HEK293 (cell line): ENCODE measurements around the gene BCAS3.
A peak's percentile ranks its signal among the peaks of the same experiment; 100 is the strongest.
"Not testable (repeated sequence)": the region's sequence is repeated elsewhere in the genome, so short reads cannot be mapped to it uniquely, and the experiment has no call there.

Source experiments
- CTCF ChIA-PET: fragments of 350-600 bp; formaldehyde crosslinking; extraction: SDS; loops from one replicate; lab custom pipeline; 2021; ENCODE audit warnings: antibody characterized with exemption; lab: Yijun Ruan, JAX
- POLR2A ChIA-PET: fragments of 300-600 bp; formaldehyde crosslinking; extraction: SDS; loops from one replicate; lab custom pipeline; 2020; ENCODE audit warnings: antibody characterized with exemption, inconsistent platforms; lab: Yijun Ruan, JAX
- H3K27ac ChIP-seq: fragments of 200-500 bp; sonication (Bioruptor generic); 2 replicates; pipeline ENCODE4 v1.5.1; 2014; ENCODE audit warnings: low read depth, low read length, control low read depth, inconsistent platforms; ENCODE audit errors: extremely low read depth
- H3K36me3 ChIP-seq, 2 experiments: fragments of 200-500 bp in 1 of 2; sonication (Bioruptor generic) in 1 of 2; 1 replicate in 1 of 2; 2 replicates in 1 of 2; pipeline ENCODE4 v1.5.1; 2014 to 2017; ENCODE audit warnings: inconsistent platforms in 2 of 2, low read length in 2 of 2; ENCODE audit not compliant: control insufficient read depth in 2 of 2, insufficient read depth in 1 of 2
- H3K4me1 ChIP-seq: fragments of 200-500 bp; sonication (Bioruptor generic); 2 replicates; pipeline ENCODE4 v1.5.1; 2014; ENCODE audit warnings: mild to moderate bottlenecking, low read length, inconsistent platforms; ENCODE audit not compliant: control insufficient read depth, insufficient read depth
- H3K4me3 ChIP-seq: 2 replicates; pipeline ENCODE4 v1.5.1; 2011; ENCODE audit warnings: low read depth, mild to moderate bottlenecking, control low read depth, low read length, moderate library complexity
- H3K9me3 ChIP-seq: fragments of 200-500 bp; sonication (Bioruptor generic); 2 replicates; pipeline ENCODE4 v1.5.1; 2014; ENCODE audit warnings: low read depth, low read length, inconsistent platforms; ENCODE audit not compliant: control insufficient read depth, insufficient read depth
- KLF16 ChIP-seq: fragments of 450-650 bp; formaldehyde crosslinking; IDR thresholded peaks from 2 replicates; pipeline ENCODE4 v1.5.1; 2017; ENCODE audit warnings: missing biosample characterization, missing genetic modification characterization
- ZNF10 ChIP-seq: fragments of 450-650 bp; formaldehyde crosslinking; IDR thresholded peaks from 2 replicates; pipeline ENCODE4 v1.5.1; 2017; ENCODE audit warnings: missing biosample characterization, missing genetic modification characterization
- ZNF146 ChIP-seq: fragments of 450-650 bp; formaldehyde crosslinking; IDR thresholded peaks from 2 replicates; pipeline ENCODE4 v1.5.1; 2016; ENCODE audit warnings: missing biosample characterization, missing genetic modification characterization
- ZNF157 ChIP-seq: fragments of 450-650 bp; formaldehyde crosslinking; IDR thresholded peaks from 2 replicates; pipeline ENCODE4 v1.5.1; 2016; ENCODE audit warnings: missing biosample characterization, missing genetic modification characterization
- ZNF211 ChIP-seq: fragments of 450-650 bp; formaldehyde crosslinking; IDR thresholded peaks from 2 replicates; pipeline ENCODE4 v1.5.1; 2016; ENCODE audit warnings: low read depth, missing biosample characterization, missing genetic modification characterization
- ZNF223 ChIP-seq: fragments of 450-650 bp; formaldehyde crosslinking; IDR thresholded peaks from 2 replicates; pipeline ENCODE4 v1.5.1; 2016; ENCODE audit warnings: missing biosample characterization, missing genetic modification characterization
- ZNF239 ChIP-seq: fragments of 450-650 bp; formaldehyde crosslinking; IDR thresholded peaks from 2 replicates; pipeline ENCODE4 v1.5.1; 2016; ENCODE audit warnings: missing biosample characterization, missing genetic modification characterization
- ZNF274 ChIP-seq, 2 experiments: fragments of 200-500 bp in 1 of 2; fragments of 450-650 bp in 1 of 2; sonication (Bioruptor generic) in 1 of 2; formaldehyde crosslinking in 1 of 2; IDR thresholded peaks; 2 replicates each; pipeline versions ENCODE4 v1.5.1 to v1.6.1; 2014 to 2016; ENCODE audit warnings: borderline replicate concordance in 1 of 2, inconsistent platforms in 1 of 2, low read length in 1 of 2, missing biosample characterization in 1 of 2, missing genetic modification characterization in 1 of 2
- ZNF280C ChIP-seq: fragments of 450-650 bp; formaldehyde crosslinking; IDR thresholded peaks from 2 replicates; pipeline ENCODE4 v1.5.1; 2016; ENCODE audit warnings: missing biosample characterization, missing genetic modification characterization
- ZNF404 ChIP-seq: fragments of 450-650 bp; formaldehyde crosslinking; IDR thresholded peaks from 2 replicates; pipeline ENCODE4 v1.5.1; 2017; ENCODE audit warnings: missing biosample characterization, missing genetic modification characterization
- ZNF529 ChIP-seq: fragments of 450-650 bp; formaldehyde crosslinking; IDR thresholded peaks from 2 replicates; pipeline ENCODE4 v1.5.1; 2017; ENCODE audit warnings: missing genetic modification characterization, missing biosample characterization; ENCODE audit not compliant: insufficient replicate concordance
- ZNF585B ChIP-seq: fragments of 450-650 bp; formaldehyde crosslinking; IDR thresholded peaks from 2 replicates; pipeline ENCODE4 v1.5.1; 2016; ENCODE audit warnings: missing biosample characterization, missing genetic modification characterization
- ZNF610 ChIP-seq: fragments of 450-650 bp; formaldehyde crosslinking; IDR thresholded peaks from 2 replicates; pipeline ENCODE4 v1.5.1; 2016; ENCODE audit warnings: missing biosample characterization, missing genetic modification characterization, borderline replicate concordance
- ZNF664 ChIP-seq: fragments of 450-650 bp; formaldehyde crosslinking; IDR thresholded peaks from 2 replicates; pipeline ENCODE4 v1.5.1; 2016; ENCODE audit warnings: missing biosample characterization, missing genetic modification characterization
- TF ChIP-seq, protein P1 (sequence below): IDR thresholded peaks from 2 replicates; pipeline ENCODE4 v1.6.1; 2011; ENCODE audit warnings: mild to moderate bottlenecking, low read depth, low read length, borderline replicate concordance
- TF ChIP-seq, protein P2 (sequence below): fragments of 450-650 bp; formaldehyde crosslinking; IDR thresholded peaks from 2 replicates; pipeline ENCODE4 v1.5.1; 2016; ENCODE audit warnings: missing biosample characterization, missing genetic modification characterization
- TF ChIP-seq, protein P3 (sequence below): fragments of 450-650 bp; formaldehyde crosslinking; IDR thresholded peaks from 2 replicates; pipeline ENCODE4 v1.5.1; 2016; ENCODE audit warnings: missing biosample characterization, missing genetic modification characterization
- TF ChIP-seq, protein P4 (sequence below): fragments of 450-650 bp; formaldehyde crosslinking; IDR thresholded peaks from 2 replicates; pipeline ENCODE4; 2016; ENCODE audit warnings: missing biosample characterization, missing genetic modification characterization
- TF ChIP-seq, protein P5 (sequence below): fragments of 450-650 bp; formaldehyde crosslinking; IDR thresholded peaks from 2 replicates; pipeline ENCODE4 v1.5.1; 2016; ENCODE audit warnings: missing biosample characterization, missing genetic modification characterization

The BCAS3 gene

GRCh38 chr17:61005358-61005757 is 327.7 kb downstream of the BCAS3 start:
- no peaks in the 10 kb centered on the region for H3K36me3 ChIP-seq
- TF ChIP-seq, protein P1, sequence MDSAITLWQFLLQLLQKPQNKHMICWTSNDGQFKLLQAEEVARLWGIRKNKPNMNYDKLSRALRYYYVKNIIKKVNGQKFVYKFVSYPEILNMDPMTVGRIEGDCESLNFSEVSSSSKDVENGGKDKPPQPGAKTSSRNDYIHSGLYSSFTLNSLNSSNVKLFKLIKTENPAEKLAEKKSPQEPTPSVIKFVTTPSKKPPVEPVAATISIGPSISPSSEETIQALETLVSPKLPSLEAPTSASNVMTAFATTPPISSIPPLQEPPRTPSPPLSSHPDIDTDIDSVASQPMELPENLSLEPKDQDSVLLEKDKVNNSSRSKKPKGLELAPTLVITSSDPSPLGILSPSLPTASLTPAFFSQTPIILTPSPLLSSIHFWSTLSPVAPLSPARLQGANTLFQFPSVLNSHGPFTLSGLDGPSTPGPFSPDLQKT = no peak
- TF ChIP-seq ZNF610 (tag by site-specific recombination) = no peak
- no peak for TF ChIP-seq ZNF529 (tag by site-specific recombination)
- no peak for TF ChIP-seq ZNF157 (tag by site-specific recombination)
- TF ChIP-seq ZNF280C (tag by site-specific recombination) = no peak
- TF ChIP-seq ZNF10 = no peak
- TF ChIP-seq ZNF404 (tag by site-specific recombination) = no peak
- TF ChIP-seq, protein P2, sequence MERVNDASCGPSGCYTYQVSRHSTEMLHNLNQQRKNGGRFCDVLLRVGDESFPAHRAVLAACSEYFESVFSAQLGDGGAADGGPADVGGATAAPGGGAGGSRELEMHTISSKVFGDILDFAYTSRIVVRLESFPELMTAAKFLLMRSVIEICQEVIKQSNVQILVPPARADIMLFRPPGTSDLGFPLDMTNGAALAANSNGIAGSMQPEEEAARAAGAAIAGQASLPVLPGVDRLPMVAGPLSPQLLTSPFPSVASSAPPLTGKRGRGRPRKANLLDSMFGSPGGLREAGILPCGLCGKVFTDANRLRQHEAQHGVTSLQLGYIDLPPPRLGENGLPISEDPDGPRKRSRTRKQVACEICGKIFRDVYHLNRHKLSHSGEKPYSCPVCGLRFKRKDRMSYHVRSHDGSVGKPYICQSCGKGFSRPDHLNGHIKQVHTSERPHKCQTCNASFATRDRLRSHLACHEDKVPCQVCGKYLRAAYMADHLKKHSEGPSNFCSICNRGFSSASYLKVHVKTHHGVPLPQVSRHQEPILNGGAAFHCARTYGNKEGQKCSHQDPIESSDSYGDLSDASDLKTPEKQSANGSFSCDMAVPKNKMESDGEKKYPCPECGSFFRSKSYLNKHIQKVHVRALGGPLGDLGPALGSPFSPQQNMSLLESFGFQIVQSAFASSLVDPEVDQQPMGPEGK = no peak
- no peak overlapping the region for H3K4me3 ChIP-seq
- peaks cover 12% of the 10 kb centered on the region for H3K4me1 ChIP-seq
- no peaks in the 10 kb centered on the region for H3K9me3 ChIP-seq
- no peak overlapping the region for H3K27ac ChIP-seq
- ChIA-PET CTCF (interaction anchor here (0.9 kb wide), 1 partner anchor 384 kb away, joined by 5 read pairs; no protein-coding TSS in a partner anchor), POLR2A (no interaction called here)

DNA sequence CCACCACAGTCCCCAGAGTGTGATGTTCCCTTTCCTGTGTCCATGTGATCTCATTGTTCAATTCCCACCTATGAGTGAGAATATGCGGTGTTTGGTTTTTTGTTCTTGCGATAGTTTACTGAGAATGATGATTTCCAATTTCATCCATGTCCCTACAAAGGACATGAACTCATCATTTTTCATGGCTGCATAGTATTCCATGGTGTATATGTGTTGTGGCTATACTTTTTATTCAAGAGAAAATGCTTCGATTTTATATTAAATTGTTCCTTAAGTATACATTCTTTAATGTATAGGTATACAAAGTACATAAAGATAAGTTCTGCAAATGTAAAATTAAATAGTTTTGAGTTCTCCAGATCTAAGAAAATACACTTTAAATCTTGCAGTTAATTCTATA is 328.3 kb downstream of the BCAS3 start:
- H3K9me3 ChIP-seq, H3K4me3 ChIP-seq, H3K36me3 ChIP-seq, H3K27ac ChIP-seq, POLR2A ChIA-PET, CTCF ChIA-PET: not testable (repeated sequence)
- TF ChIP-seq, protein P3, sequence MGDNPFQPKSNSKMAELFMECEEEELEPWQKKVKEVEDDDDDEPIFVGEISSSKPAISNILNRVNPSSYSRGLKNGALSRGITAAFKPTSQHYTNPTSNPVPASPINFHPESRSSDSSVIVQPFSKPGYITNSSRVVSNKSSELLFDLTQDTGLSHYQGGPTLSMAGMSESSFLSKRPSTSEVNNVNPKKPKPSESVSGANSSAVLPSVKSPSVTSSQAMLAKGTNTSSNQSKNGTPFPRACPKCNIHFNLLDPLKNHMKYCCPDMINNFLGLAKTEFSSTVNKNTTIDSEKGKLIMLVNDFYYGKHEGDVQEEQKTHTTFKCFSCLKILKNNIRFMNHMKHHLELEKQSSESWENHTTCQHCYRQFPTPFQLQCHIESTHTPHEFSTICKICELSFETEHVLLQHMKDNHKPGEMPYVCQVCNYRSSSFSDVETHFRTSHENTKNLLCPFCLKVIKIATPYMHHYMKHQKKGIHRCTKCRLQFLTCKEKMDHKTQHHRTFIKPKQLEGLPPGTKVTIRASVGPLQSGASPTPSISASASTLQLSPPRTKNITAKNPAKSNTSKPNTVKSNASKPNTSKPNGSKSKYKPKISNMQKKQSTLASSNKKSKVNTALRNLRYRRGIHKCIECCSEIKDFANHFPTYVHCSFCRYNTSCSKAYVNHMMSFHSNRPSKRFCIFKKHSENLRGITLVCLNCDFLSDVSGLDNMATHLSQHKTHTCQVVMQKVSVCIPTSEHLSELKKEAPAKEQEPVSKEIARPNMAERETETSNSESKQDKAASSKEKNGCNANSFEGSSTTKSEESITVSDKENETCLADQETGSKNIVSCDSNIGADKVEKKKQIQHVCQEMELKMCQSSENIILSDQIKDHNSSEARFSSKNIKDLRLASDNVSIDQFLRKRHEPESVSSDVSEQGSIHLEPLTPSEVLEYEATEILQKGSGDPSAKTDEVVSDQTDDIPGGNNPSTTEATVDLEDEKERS = 0 out of 2 replicates have a peak, but pooled peaks have one; percentile 25
- peak; percentile 98 for TF ChIP-seq ZNF146 (tag by site-specific recombination)
- H3K4me1 ChIP-seq = peaks cover 12% of the 10 kb centered on the region

DNA sequence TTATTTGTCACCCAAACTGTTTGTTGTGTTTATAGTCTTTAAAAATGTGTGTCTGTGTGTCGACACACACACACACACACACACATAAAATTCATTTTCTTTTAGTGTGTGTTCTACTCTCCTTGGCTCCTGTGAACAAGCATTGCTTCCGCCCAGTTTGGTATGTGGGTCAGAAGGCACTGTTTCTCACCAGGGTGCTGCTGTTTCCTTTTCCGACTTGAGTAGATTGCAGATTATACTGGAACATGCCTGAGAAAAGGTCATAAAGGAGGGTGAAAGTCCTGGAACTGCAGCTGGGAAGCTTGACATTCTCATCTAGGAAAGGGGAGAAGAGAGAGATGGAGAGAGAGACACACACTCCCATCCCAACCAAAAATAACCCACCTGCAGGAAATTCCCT is 330.3 kb downstream of the BCAS3 start:
- H3K4me1 ChIP-seq = peaks cover 10% of the 10 kb centered on the region
- no peaks in the 10 kb centered on the region for H3K36me3 ChIP-seq
- H3K9me3 ChIP-seq = no peaks in the 10 kb centered on the region
- ChIA-PET POLR2A (interaction anchor here (0.7 kb wide), 1 partner anchor 166 kb away, joined by 3 read pairs; no protein-coding TSS in a partner anchor), CTCF (interaction anchor here (0.7 to 2.3 kb wide), 4 partner anchors 11 to 401 kb away, joined by 3 to 9 read pairs (median 6); no protein-coding TSS in a partner anchor)
- no peak overlapping the region for H3K4me3 ChIP-seq
- no peak overlapping the region for H3K27ac ChIP-seq
- no peak for TF ChIP-seq ZNF211 (tag by site-specific recombination)
- TF ChIP-seq ZNF223 (tag by site-specific recombination) = no peak
- no peak for TF ChIP-seq ZNF664 (tag by site-specific recombination)
- no peak for TF ChIP-seq ZNF585B (tag by site-specific recombination)
- no peak for TF ChIP-seq ZNF239
- TF ChIP-seq, protein P4, sequence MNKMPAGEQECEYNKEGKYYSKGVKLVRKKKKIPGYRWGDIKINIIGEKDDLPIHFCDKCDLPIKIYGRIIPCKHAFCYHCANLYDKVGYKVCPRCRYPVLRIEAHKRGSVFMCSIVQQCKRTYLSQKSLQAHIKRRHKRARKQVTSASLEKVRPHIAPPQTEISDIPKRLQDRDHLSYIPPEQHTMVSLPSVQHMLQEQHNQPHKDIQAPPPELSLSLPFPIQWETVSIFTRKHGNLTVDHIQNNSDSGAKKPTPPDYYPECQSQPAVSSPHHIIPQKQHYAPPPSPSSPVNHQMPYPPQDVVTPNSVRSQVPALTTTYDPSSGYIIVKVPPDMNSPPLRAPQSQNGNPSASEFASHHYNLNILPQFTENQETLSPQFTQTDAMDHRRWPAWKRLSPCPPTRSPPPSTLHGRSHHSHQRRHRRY (tag by site-specific recombination) = no peak
- no peak for TF ChIP-seq ZNF274 (IDR thresholded peaks at IDR 0.05; ENCODE audit: low read length)
- no peak for TF ChIP-seq ZNF274 (tag by site-specific recombination; IDR thresholded peaks at IDR 0.05; ENCODE audit: borderline replicate concordance)
- no peak for TF ChIP-seq KLF16 (tag by site-specific recombination)
- TF ChIP-seq, protein P5, sequence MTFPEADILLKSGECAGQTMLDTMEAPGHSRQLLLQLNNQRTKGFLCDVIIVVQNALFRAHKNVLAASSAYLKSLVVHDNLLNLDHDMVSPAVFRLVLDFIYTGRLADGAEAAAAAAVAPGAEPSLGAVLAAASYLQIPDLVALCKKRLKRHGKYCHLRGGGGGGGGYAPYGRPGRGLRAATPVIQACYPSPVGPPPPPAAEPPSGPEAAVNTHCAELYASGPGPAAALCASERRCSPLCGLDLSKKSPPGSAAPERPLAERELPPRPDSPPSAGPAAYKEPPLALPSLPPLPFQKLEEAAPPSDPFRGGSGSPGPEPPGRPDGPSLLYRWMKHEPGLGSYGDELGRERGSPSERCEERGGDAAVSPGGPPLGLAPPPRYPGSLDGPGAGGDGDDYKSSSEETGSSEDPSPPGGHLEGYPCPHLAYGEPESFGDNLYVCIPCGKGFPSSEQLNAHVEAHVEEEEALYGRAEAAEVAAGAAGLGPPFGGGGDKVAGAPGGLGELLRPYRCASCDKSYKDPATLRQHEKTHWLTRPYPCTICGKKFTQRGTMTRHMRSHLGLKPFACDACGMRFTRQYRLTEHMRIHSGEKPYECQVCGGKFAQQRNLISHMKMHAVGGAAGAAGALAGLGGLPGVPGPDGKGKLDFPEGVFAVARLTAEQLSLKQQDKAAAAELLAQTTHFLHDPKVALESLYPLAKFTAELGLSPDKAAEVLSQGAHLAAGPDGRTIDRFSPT (tag by site-specific recombination) = no peak
